Heart right ventricle (tissue), 16 donors: ENCODE data around the gene FARSB. TPM values are rescaled to one million over a fixed set of nuclear protein-coding genes. Genes with fewer than 3 reads are reported as not detected.

Source experiments
- ATAC-seq, 8 donors: fragments of 200-7000 bp; cut with Tn5 transposase; one replicate each; pipeline ENCODE4 v1.9.1; 2020; ENCODE audit warnings: mild to moderate bottlenecking in 8 of 8, moderate library complexity in 8 of 8, moderate number of reproducible peaks in 1 of 8
- DNase-seq, 2 donors: peaks; one replicate each; pipeline ENCODE4 v3.0.0-alpha.2; 2020
- H3K27ac ChIP-seq, 10 donors: fragments of 200-600 bp; sonication (generic) in 2 of 10; one replicate each; pipeline versions ENCODE4 v1.5.0 to v1.8.0; 2020 to 2022; ENCODE audit warnings: mild to moderate bottlenecking in 3 of 10
- H3K27me3 ChIP-seq, 7 donors: fragments of 200-600 bp; one replicate each; pipeline ENCODE4 v1.8.0; 2021 to 2022; ENCODE audit warnings: mild to moderate bottlenecking in 2 of 7
- H3K36me3 ChIP-seq, 9 donors: fragments of 200-600 bp; sonication (generic) in 1 of 9; one replicate each; pipeline versions ENCODE4 v1.5.0 to v1.8.0; 2020 to 2022; ENCODE audit warnings: mild to moderate bottlenecking in 2 of 9
- H3K4me1 ChIP-seq, 9 donors: fragments of 200-600 bp; sonication (generic) in 1 of 9; one replicate each; pipeline versions ENCODE4 v1.5.0 to v1.8.0; 2020 to 2022; ENCODE audit warnings: mild to moderate bottlenecking in 4 of 9
- H3K4me3 ChIP-seq, 10 donors: fragments of 200-600 bp; sonication (generic) in 2 of 10; one replicate each; pipeline versions ENCODE4 v1.5.0 to v1.8.0; 2020 to 2022; ENCODE audit warnings: mild to moderate bottlenecking in 7 of 10, moderate library complexity in 2 of 10
- H3K9me3 ChIP-seq, 11 donors: fragments of 200-600 bp in 10 of 11; sonication (generic) in 2 of 11; one replicate each; pipeline versions ENCODE4 v1.5.0 to v1.8.0; 2013 to 2022; ENCODE audit warnings: mild to moderate bottlenecking in 2 of 11, control low read depth in 1 of 11, moderate library complexity in 1 of 11
- CTCF ChIP-seq, 9 donors: fragments of 200-600 bp; sonication (generic) in 2 of 9; IDR thresholded peaks; one replicate each; pipeline versions ENCODE4 v1.5.0 to v1.8.0; 2021 to 2022; ENCODE audit warnings: antibody characterized with exemption in 9 of 9, mild to moderate bottlenecking in 5 of 9, moderate library complexity in 1 of 9
- WGBS, 2 donors: extraction: QIAGEN DNeasy Blood & Tissue Kit; methylation state at CpG; one replicate each; pipeline ENCODE4 v1.1.7; 2013; ENCODE audit warnings: inconsistent platforms in 1 of 2; 5-methylcytosine and 5-hydroxymethylcytosine counted together
- intact Hi-C, 10 donors: fragments of 100-400 bp; cut with DNase I; formaldehyde crosslinking; loops; one replicate each; pipeline versions ENCODE4 v1.11.1 to v1.14.2; 2022
- polyA plus RNA-seq, 2 donors: library from polyadenylated mRNA; stranded (reverse); fragments of 200-250 nt; gene quantifications; one replicate each; pipeline ENCODE4 v1.2.3, GENCODE V29; 2013
- total RNA-seq, 10 donors: library from RNA; stranded (reverse); fragmentation: NEBNext Ultra II Directional in 3 of 10; extraction: Animal tissue kit (Norgen Biotek cat#: 25700) in 3 of 10; gene quantifications; one replicate each; pipeline versions ENCODE4 v1.2.1 to v1.2.4, GENCODE V29; 2021 to 2023
- donor health status: Arrhythmogenic right ventricular cardiomyopathy.
- donor health status: ischemic (EF 13 %, LVEDD 7.1; RV severe dilation, severe dysfunction).
- donor health status: healthy with polysubstance abuse.
- donor health status: DM: no; HTN: yes; CAD: no.
- donor health status: DM: no; HTN: no; CAD: no.
- donor health status: ischemic (EF 25% LVEDD 6.9; RV normal size, moderate dysfunction).
- donor health status: ischemic (EF 25% LVEDD 5.7; RV mildly dilated, moderate dysfunction).
- donor health status: healthy.
- donor health status: DM: yes; HTN: yes; CAD: no.
- donor health status: Ischemic cardiomyopathy.
- donor health status: ischemic (EF 35%, LVEDD 5.7; RV mildly dilated, moderate dysfunction).
- donor health status: nonischemic (EF 11% LVEDD 7.7; RV severe dilation, severe dysfunction).
- donor health status: DM: yes; HTN: yes; CAD: no.
- donor health status: PGD.
- donor health status: ischemic (EF 29% LVEDD 5.4; RV normal size, mild dysfunction).
- donor health status: nonischemic (EF 23%, LVEDD 6.1; RV moderate dilation, normal function).

FARSB gene
- total and polyA plus RNA-seq, 12 donors, result 12.1 to 26.6 (median 20.5) TPM

- H3K27me3 ChIP-seq, result no peaks in the 10 kb centered on the region
- H3K4me1 ChIP-seq, result peaks cover 0 to 28% (median 16%) of the 10 kb centered on the region in 9 donors
- H3K36me3 ChIP-seq, result peaks cover 0 to 41% (median 0%) of the 10 kb centered on the region in 9 donors
- no peaks in the 10 kb centered on the region for H3K9me3 ChIP-seq
- intact Hi-C loops, result no loop called here
- DNase-seq, result no peak
- no peak overlapping the region for H3K4me3 ChIP-seq
- no peak for TF ChIP-seq CTCF (IDR thresholded peaks at IDR 0.05)
- peak overlapping the region in 9 of 10 donors; percentile 9 to 64 (median 44) for H3K27ac ChIP-seq
- ATAC-seq, result peak in 3 of 8 donors; percentile 23 to 49 (median 28)
- WGBS, 2 donors, result 80% methylated on average over 6 of the region's 6 CpGs
These were observed 83.6 kb downstream of the FARSB start for GRCh38 chr2:222572264-222572721.

DNA sequence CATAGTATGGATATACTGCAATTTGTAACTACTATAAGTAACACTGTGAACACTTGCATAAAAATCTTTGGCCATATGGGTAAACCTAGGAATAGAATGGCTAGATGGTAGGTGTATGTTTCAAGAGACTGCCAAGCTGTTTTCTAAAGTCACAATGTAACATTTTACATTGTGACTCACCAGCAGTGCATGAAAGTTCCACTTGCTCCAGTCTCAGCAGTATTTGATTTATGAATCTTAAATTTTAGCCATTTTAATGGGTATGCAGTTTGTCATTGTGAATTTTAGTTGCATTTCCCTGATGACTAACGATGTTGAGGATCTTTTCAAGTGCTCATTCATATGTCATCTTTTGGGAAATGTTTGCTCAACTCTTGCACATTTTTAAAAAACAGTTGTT is 86.1 kb downstream of the FARSB start:
- Histone ChIP-seq H3K4me3 (no peak overlapping the region), H3K36me3 (peaks cover 0 to 53% (median 5%) of the 10 kb centered on the region in 9 donors), H3K27ac (no peak overlapping the region), H3K4me1 (peaks cover 0 to 33% (median 16%) of the 10 kb centered on the region in 9 donors), H3K27me3 (no peaks in the 10 kb centered on the region), H3K9me3 (no peaks in the 10 kb centered on the region)
- WGBS, 2 donors, result 91 to 94% methylated on average over 1 of the region's 1 CpG
- ATAC-seq (no peak), DNase-seq (no peak)
- no peak for TF ChIP-seq CTCF (IDR thresholded peaks at IDR 0.05)
- intact Hi-C loops, result loop anchor here in 3 of 10 donors (10.0 kb wide), 1 partner anchor 515 kb away; no protein-coding TSS in a partner anchor

DNA sequence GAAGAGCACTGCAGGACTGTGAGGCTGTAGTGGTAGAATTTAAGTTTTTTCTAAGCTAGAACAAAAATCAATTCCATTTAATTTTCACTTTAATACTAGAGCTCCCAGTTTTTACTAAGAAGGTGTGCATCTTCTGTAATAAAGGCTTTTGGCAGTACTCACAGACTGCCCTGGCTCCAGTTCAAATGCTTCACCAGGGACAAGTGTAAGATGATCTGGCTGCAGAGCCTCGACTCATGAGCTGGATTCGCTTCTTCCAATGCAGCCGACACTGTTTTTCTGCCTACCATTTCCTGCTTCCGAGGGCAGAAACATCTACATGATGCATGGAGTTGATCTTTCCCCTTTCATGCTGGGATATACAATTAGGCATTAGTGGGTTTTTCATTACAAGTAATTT is 87.0 kb downstream of the FARSB start:
- Histone ChIP-seq H3K27ac (no peak overlapping the region), H3K4me3 (no peak overlapping the region), H3K27me3 (no peaks in the 10 kb centered on the region), H3K4me1 (peaks cover 0 to 33% (median 16%) of the 10 kb centered on the region in 9 donors), H3K9me3 (no peaks in the 10 kb centered on the region), H3K36me3 (peaks cover 0 to 53% (median 5%) of the 10 kb centered on the region in 9 donors)
- ATAC-seq (peak in 7 of 8 donors; percentile 31 to 76 (median 65)), DNase-seq (peak in 1 of 2 donors; percentile 44)
- 30 to 35% methylated on average over 4 of the region's 4 CpGs for WGBS, 2 donors
- intact Hi-C loops, result loop anchor here in 3 of 10 donors (10.0 kb wide), 1 partner anchor 514 kb away; no protein-coding TSS in a partner anchor
- no peak for TF ChIP-seq CTCF (IDR thresholded peaks at IDR 0.05)

GRCh38 chr2:222566229-222566628 is 89.7 kb downstream of the FARSB start:
- TF ChIP-seq CTCF (IDR thresholded peaks at IDR 0.05), result no peak
- intact Hi-C loops, result loop anchor here in 3 of 10 donors (10.0 kb wide), 1 partner anchor 511 kb away; no protein-coding TSS in a partner anchor
- Histone ChIP-seq H3K27me3 (no peaks in the 10 kb centered on the region), H3K36me3 (peaks cover 0 to 47% (median 5%) of the 10 kb centered on the region in 9 donors), H3K27ac (no peak overlapping the region), H3K4me1 (peaks cover 0 to 15% (median 0%) of the 10 kb centered on the region in 9 donors), H3K4me3 (no peak overlapping the region), H3K9me3 (no peaks in the 10 kb centered on the region)
- WGBS, 2 donors, result 75 to 80% methylated on average over 6 of the region's 6 CpGs
- ATAC-seq (peak in 3 of 8 donors; percentile 55 to 60 (median 59)), DNase-seq (no peak)
